Ishikawa (cell line): Measurements from ENCODE around the gene ALOX5.
A peak's percentile ranks its signal among the peaks of the same experiment; 100 is the strongest.

ENCODE experiments used
- CEBPB ChIP-seq: IDR thresholded peaks from 2 replicates; pipeline ENCODE4 v1.6.1; 2012
- CREB1 ChIP-seq: IDR thresholded peaks from 2 replicates; pipeline ENCODE4 v1.6.1; 2012; ENCODE audit warnings: low read depth
- EGR1 ChIP-seq: IDR thresholded peaks from 2 replicates; pipeline ENCODE4 v1.6.1; 2012
- EP300 ChIP-seq: IDR thresholded peaks from 2 replicates; pipeline ENCODE4 v1.6.1; 2012; ENCODE audit warnings: borderline replicate concordance
- FOXM1 ChIP-seq: IDR thresholded peaks from 2 replicates; pipeline ENCODE4 v1.6.1; 2012; ENCODE audit warnings: low read depth, borderline replicate concordance
- NFIC ChIP-seq: IDR thresholded peaks from 2 replicates; pipeline ENCODE4 v1.6.1; 2012
- RAD21 ChIP-seq: IDR thresholded peaks from 2 replicates; pipeline ENCODE4 v1.6.1; 2012; ENCODE audit warnings: low read depth
- TAF1 ChIP-seq: IDR thresholded peaks from 2 replicates; pipeline ENCODE4 v1.6.1; 2012; ENCODE audit warnings: low read depth, mild to moderate bottlenecking
- TCF12 ChIP-seq: IDR thresholded peaks from 2 replicates; pipeline ENCODE4 v1.6.1; 2012; ENCODE audit warnings: low read depth
- TEAD4 ChIP-seq: IDR thresholded peaks from 2 replicates; pipeline ENCODE4 v1.6.1; 2012
- YY1 ChIP-seq: IDR thresholded peaks from 2 replicates; pipeline ENCODE4 v1.6.1; 2012; ENCODE audit warnings: low read depth
- ZBTB7A ChIP-seq: IDR thresholded peaks from 2 replicates; pipeline ENCODE4 v1.6.1; 2012; ENCODE audit warnings: low read depth
- TF ChIP-seq, protein P1 (sequence below): IDR thresholded peaks from 2 replicates; pipeline ENCODE4 v1.6.1; 2012
- TF ChIP-seq, protein P2 (sequence below): IDR thresholded peaks from 2 replicates; pipeline ENCODE4 v1.6.1; 2012; ENCODE audit warnings: low read depth, mild to moderate bottlenecking
- TF ChIP-seq, protein P3 (sequence below): IDR thresholded peaks from 2 replicates; pipeline ENCODE4 v1.6.1; 2012

ALOX5 gene

DNA sequence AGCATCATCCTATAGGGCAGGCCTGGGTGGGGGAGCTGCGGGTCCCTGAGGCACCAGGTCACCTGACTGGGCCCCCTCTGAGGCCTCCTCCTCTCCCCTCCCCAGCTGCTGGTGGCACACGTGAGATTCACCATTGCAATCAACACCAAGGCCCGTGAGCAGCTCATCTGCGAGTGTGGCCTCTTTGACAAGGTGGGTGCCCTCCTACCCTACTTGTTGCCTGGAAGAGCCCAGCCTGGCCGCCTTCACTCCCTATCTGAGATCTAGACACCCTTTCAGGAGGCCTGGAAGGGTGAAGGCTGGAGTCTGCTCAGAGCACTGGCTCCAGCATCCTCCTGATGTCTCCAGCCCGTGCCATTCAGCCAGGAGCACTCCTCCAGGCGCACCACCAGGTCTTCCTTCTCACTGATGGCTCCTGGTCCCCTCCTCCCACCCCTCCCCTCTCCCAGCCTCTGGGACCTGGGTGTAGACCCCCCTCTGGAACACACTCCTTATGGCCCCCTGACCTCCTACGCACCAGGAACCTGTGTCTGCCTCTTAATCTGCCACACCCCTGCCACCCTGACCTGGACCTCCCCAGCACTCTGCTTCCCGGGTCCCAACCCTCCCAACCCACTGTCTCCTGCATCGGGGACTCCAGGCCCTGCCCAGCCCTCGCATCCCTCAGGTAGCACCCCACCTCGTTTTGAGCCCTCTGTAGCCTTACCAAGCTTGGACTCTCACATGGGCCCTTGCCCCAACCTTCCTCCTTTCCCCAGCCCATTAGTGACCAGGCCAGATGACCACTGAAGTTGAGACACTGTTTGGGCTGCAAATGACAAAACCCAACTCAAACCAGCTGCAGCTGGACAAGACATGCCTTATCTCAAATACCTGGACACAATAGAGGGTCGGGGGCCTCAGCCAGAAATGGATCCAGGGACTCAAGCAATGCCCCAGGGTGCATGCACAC is 67.5 kb downstream of the ALOX5 start:
- TF ChIP-seq CEBPB = no peak
- no peak for TF ChIP-seq CREB1
- TF ChIP-seq TEAD4 = no peak
- TF ChIP-seq RAD21 = no peak
- no peak for TF ChIP-seq EGR1
- TF ChIP-seq, protein P1, sequence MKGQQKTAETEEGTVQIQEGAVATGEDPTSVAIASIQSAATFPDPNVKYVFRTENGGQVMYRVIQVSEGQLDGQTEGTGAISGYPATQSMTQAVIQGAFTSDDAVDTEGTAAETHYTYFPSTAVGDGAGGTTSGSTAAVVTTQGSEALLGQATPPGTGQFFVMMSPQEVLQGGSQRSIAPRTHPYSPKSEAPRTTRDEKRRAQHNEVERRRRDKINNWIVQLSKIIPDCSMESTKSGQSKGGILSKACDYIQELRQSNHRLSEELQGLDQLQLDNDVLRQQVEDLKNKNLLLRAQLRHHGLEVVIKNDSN = no peak
- TF ChIP-seq EP300 = no peak

DNA sequence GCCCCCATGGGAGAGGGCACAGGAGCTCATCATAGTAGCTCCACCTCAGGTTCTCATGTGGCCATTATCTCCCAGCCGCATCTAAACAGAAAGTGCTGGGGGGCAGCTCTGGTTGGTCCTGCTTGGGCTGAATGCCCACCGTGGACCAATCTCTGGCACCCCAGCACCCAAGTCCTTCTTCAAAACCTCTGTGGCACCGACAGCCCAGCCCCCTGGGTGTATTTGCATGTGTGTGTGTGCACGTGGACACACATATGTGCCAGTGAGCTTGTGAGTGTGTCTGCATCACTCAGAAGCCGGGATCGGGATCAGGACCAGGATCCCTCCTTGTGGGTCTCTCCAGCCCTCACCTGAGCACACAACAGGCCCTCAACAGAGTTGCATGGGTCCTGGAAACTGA is 68.2 kb downstream of the ALOX5 start:
- TF ChIP-seq NFIC (no peak), TAF1 (no peak), CEBPB (no peak), TCF12 (no peak), FOXM1 (no peak), EP300 (no peak), CREB1 (no peak), TEAD4 (no peak), RAD21 (no peak)
- TF ChIP-seq, protein P2, sequence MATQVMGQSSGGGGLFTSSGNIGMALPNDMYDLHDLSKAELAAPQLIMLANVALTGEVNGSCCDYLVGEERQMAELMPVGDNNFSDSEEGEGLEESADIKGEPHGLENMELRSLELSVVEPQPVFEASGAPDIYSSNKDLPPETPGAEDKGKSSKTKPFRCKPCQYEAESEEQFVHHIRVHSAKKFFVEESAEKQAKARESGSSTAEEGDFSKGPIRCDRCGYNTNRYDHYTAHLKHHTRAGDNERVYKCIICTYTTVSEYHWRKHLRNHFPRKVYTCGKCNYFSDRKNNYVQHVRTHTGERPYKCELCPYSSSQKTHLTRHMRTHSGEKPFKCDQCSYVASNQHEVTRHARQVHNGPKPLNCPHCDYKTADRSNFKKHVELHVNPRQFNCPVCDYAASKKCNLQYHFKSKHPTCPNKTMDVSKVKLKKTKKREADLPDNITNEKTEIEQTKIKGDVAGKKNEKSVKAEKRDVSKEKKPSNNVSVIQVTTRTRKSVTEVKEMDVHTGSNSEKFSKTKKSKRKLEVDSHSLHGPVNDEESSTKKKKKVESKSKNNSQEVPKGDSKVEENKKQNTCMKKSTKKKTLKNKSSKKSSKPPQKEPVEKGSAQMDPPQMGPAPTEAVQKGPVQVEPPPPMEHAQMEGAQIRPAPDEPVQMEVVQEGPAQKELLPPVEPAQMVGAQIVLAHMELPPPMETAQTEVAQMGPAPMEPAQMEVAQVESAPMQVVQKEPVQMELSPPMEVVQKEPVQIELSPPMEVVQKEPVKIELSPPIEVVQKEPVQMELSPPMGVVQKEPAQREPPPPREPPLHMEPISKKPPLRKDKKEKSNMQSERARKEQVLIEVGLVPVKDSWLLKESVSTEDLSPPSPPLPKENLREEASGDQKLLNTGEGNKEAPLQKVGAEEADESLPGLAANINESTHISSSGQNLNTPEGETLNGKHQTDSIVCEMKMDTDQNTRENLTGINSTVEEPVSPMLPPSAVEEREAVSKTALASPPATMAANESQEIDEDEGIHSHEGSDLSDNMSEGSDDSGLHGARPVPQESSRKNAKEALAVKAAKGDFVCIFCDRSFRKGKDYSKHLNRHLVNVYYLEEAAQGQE = no peak

DNA sequence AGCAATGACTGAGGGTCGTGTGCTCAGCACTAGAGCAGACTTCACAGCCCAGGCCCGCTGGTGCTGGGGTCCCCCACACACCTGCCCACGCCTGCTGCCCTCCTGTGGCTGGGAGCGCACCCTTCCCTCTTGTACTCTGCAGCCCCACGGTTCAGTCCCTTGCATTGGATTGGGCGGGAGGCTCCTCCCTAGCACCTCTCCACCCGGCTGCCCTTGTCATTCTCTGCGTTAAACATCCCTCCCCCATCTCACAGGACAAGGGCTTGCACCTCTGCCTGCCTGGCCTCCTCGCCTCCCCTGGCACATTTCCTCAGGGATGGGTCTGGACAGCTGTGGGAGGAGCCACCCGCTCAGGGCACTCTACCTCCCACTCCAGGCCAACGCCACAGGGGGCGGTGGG is 68.6 kb downstream of the ALOX5 start:
- TF ChIP-seq, protein P1 = no peak
- TF ChIP-seq, protein P3, sequence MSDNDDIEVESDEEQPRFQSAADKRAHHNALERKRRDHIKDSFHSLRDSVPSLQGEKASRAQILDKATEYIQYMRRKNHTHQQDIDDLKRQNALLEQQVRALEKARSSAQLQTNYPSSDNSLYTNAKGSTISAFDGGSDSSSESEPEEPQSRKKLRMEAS = no peak
- TF ChIP-seq YY1 = no peak
- TF ChIP-seq NFIC = no peak
- no peak for TF ChIP-seq FOXM1
- TF ChIP-seq TCF12 = no peak
- TF ChIP-seq TAF1 = no peak
- TF ChIP-seq ZBTB7A = no peak
- TF ChIP-seq TEAD4 = no peak
- no peak for TF ChIP-seq EGR1
- no peak for TF ChIP-seq RAD21
- TF ChIP-seq CEBPB = no peak
- TF ChIP-seq EP300 = no peak
- TF ChIP-seq, protein P2 = no peak
- TF ChIP-seq CREB1 = no peak

DNA sequence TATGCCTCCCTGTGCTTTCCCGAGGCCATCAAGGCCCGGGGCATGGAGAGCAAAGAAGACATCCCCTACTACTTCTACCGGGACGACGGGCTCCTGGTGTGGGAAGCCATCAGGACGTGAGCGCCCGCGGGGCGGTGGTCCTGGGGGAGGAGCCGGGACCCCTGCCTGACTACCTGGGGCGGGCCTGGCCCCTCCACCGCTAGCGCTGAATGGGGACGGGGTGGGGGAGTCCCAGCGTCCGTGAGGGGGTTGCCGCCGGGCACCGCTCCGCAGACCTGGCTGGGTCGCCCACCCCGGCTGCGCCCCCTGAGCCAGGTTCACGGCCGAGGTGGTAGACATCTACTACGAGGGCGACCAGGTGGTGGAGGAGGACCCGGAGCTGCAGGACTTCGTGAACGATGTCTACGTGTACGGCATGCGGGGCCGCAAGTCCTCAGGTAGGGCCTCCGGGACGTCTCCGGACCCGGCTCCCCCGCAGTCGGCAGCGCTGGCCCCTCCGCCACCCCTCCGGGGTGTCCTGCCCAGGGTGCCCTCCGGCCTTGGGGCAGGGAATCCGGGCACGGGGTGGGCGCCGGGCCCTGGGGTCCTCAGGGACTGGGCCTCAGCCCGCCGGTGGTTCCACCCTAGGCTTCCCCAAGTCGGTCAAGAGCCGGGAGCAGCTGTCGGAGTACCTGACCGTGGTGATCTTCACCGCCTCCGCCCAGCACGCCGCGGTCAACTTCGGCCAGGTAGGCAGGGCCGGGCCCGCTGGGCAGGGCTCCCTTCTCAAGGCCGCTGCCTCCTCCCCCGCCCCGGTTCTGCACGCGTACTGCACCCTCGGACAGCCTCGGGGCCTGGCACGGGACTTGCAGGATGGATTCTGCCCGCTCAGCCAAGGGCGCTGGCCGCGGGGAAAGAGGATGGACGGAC is 69.3 kb downstream of the ALOX5 start:
- no peak for TF ChIP-seq RAD21
- no peak for TF ChIP-seq FOXM1
- TF ChIP-seq TAF1 = no peak
- no peak for TF ChIP-seq YY1
- TF ChIP-seq TCF12 = no peak
- TF ChIP-seq, protein P1 = no peak; the same call in 1 of the 2 replicates
- TF ChIP-seq ZBTB7A = 0 out of 2 replicates have a peak, but pooled peaks have one; percentile 6
- TF ChIP-seq CEBPB = no peak
- TF ChIP-seq, protein P3 = peak; percentile 29; the same call in 1 of the 2 replicates
- TF ChIP-seq TEAD4 = no peak
